Uterus (tissue), 2 donors: ENCODE data around the gene CDKN2B-AS1.

Source experiments
- POLR2A ChIP-seq, 2 donors: fragments of 450-650 bp; IDR thresholded peaks; one replicate each; pipeline ENCODE4 v1.6.1; 2016; ENCODE audit warnings: antibody characterized with exemption in 2 of 2, mild to moderate bottlenecking in 1 of 2, moderate library complexity in 1 of 2
- TF ChIP-seq, protein P1 (sequence below), 4 experiments: fragments of 200-600 bp in 2 of 4; fragments of 450-650 bp in 2 of 4; sonication (generic) in 2 of 4; IDR thresholded peaks; one replicate each; pipeline ENCODE4 v1.5.1; 2016 to 2019; ENCODE audit warnings: antibody characterized with exemption in 4 of 4, mild to moderate bottlenecking in 2 of 4, moderate library complexity in 1 of 4

DNA sequence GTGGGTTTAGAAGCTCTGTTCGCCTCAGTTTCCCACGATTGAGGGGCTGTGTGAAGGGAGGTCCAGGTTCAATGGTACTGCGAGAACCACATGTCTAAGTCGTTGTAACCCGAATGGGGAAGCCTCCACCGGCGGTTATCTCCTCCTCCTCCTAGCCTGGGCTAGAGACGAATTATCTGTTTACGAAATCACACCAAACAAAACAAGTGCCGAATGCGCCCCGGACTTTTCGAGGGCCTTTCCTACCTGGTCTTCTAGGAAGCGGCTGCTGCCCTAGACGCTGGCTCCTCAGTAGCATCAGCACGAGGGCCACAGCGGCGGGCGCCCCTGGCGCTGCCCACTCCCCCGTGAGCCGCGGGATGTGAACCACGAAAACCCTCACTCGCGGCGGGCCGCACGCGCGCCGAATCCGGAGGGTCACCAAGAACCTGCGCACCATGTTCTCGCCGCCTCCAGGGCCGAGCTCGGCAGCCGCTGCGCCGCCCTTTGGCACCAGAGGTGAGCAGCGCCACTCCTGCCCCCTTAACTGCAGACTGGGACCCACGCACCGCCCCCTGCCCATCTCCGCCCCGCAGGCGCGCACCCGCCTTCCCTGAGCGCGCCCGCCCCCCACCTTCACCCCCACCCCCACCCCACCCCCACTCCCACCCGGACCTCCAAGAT is 567 bp upstream of the CDKN2B-AS1 start, which contains the start of gene CDKN2A:
- TF ChIP-seq, protein P1, sequence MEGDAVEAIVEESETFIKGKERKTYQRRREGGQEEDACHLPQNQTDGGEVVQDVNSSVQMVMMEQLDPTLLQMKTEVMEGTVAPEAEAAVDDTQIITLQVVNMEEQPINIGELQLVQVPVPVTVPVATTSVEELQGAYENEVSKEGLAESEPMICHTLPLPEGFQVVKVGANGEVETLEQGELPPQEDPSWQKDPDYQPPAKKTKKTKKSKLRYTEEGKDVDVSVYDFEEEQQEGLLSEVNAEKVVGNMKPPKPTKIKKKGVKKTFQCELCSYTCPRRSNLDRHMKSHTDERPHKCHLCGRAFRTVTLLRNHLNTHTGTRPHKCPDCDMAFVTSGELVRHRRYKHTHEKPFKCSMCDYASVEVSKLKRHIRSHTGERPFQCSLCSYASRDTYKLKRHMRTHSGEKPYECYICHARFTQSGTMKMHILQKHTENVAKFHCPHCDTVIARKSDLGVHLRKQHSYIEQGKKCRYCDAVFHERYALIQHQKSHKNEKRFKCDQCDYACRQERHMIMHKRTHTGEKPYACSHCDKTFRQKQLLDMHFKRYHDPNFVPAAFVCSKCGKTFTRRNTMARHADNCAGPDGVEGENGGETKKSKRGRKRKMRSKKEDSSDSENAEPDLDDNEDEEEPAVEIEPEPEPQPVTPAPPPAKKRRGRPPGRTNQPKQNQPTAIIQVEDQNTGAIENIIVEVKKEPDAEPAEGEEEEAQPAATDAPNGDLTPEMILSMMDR (IDR thresholded peaks at IDR 0.05), result no peak
- TF ChIP-seq POLR2A (IDR thresholded peaks at IDR 0.05), result no peak
